MCF 10A (cell line): ENCODE results near the gene DNAAF8. TPM values are rescaled to one million over a fixed set of nuclear protein-coding genes. Genes with fewer than 3 reads are reported as not detected.

Source experiments
- BruUV-seq: library from RNA; stranded (reverse); fragments of 400-500 nt; replicated peaks from 2 replicates; lab custom pipeline; 2021; lab: Mats Ljungman, UMichigan
- CTCF ChIA-PET: fragments of 300-600 bp; sonication (Branson Sonifier 250); formaldehyde crosslinking; extraction: SDS; loops from one replicate; lab custom pipeline; 2021; ENCODE audit warnings: antibody characterized with exemption, inconsistent platforms; lab: Yijun Ruan, JAX
- POLR2A ChIA-PET: fragments of 300-600, 350-650 bp; sonication (Branson Sonifier 250); formaldehyde crosslinking; extraction: SDS; loops from one replicate; lab custom pipeline; 2020; ENCODE audit warnings: antibody characterized with exemption, inconsistent platforms; lab: Yijun Ruan, JAX
- DNase-seq: peaks from one replicate; pipeline ENCODE4 v3.0.0-alpha.2; 2018; ENCODE audit not compliant: unreplicated experiment
- H3K27ac Mint-ChIP-seq: one replicate; pipeline ENCODE4 v1.8.0; 2022; ENCODE audit warnings: mild to moderate bottlenecking, low read depth, mixed read lengths; ENCODE audit not compliant: unreplicated experiment
- H3K27me3 Mint-ChIP-seq: one replicate; pipeline ENCODE4 v1.8.0; 2022; ENCODE audit warnings: mixed read lengths; ENCODE audit not compliant: insufficient read depth, unreplicated experiment
- H3K36me3 Mint-ChIP-seq: one replicate; pipeline ENCODE4 v1.8.0; 2022; ENCODE audit warnings: mild to moderate bottlenecking, moderate library complexity, mixed read lengths; ENCODE audit not compliant: insufficient read depth, unreplicated experiment
- H3K4me1 Mint-ChIP-seq: one replicate; pipeline ENCODE4 v1.8.0; 2022; ENCODE audit warnings: mixed read lengths; ENCODE audit not compliant: insufficient read depth, unreplicated experiment
- H3K4me3 Mint-ChIP-seq: one replicate; pipeline ENCODE4 v1.8.0; 2022; ENCODE audit warnings: mild to moderate bottlenecking, moderate library complexity, mixed read lengths; ENCODE audit not compliant: unreplicated experiment
- H3K9me3 Mint-ChIP-seq: one replicate; pipeline ENCODE4 v1.8.0; 2022; ENCODE audit warnings: mixed read lengths; ENCODE audit not compliant: unreplicated experiment
- intact Hi-C: fragments of 100-400 bp; cut with micrococcal nuclease; formaldehyde crosslinking; loops from 2 replicates; pipeline ENCODE4 v1.14.1; 2022
- total RNA-seq: library from RNA; stranded (reverse); gene quantifications from 2 replicates; pipeline ENCODE4 v1.2.3, GENCODE V29; 2022
- TF ChIP-seq, protein P1 (sequence below): fragments of 200-600 bp; IDR thresholded peaks from one replicate; pipeline ENCODE4 v1.8.0; 2022; ENCODE audit warnings: antibody characterized with exemption, mild to moderate bottlenecking; ENCODE audit not compliant: unreplicated experiment

The DNAAF8 gene
- total RNA-seq, 1 experiment from 2014 or later: 0.56 TPM

- intact Hi-C loops: no loop called here
- Mint-ChIP-seq H3K27me3 (no peaks in the 10 kb centered on the region), H3K4me3 (no peak overlapping the region), H3K27ac (no peak overlapping the region), H3K4me1 (no peaks in the 10 kb centered on the region), H3K9me3 (no peaks in the 10 kb centered on the region), H3K36me3 (peaks cover 9% of the 10 kb centered on the region)
- no TSS peak for BruUV-seq
- CTCF ChIA-PET: no interaction called here
- TF ChIP-seq, protein P1, sequence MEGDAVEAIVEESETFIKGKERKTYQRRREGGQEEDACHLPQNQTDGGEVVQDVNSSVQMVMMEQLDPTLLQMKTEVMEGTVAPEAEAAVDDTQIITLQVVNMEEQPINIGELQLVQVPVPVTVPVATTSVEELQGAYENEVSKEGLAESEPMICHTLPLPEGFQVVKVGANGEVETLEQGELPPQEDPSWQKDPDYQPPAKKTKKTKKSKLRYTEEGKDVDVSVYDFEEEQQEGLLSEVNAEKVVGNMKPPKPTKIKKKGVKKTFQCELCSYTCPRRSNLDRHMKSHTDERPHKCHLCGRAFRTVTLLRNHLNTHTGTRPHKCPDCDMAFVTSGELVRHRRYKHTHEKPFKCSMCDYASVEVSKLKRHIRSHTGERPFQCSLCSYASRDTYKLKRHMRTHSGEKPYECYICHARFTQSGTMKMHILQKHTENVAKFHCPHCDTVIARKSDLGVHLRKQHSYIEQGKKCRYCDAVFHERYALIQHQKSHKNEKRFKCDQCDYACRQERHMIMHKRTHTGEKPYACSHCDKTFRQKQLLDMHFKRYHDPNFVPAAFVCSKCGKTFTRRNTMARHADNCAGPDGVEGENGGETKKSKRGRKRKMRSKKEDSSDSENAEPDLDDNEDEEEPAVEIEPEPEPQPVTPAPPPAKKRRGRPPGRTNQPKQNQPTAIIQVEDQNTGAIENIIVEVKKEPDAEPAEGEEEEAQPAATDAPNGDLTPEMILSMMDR: no peak
- DNase-seq: no peak
- POLR2A ChIA-PET: interaction anchor here (1.8 kb wide), 1 partner anchor 10 kb away, joined by 4 read pairs; the partner anchor contains the start of genes ANKS3 and DNAAF8
Observed at GRCh38 chr16:4744555-4745273, 10.4 kb downstream of the DNAAF8 start.

- Mint-ChIP-seq H3K36me3 (peaks cover 11% of the 10 kb centered on the region), H3K9me3 (no peaks in the 10 kb centered on the region), H3K27me3 (no peaks in the 10 kb centered on the region), H3K4me3 (no peak overlapping the region), H3K4me1 (no peaks in the 10 kb centered on the region), H3K27ac (no peak overlapping the region)
- TF ChIP-seq, protein P1: no peak
- CTCF ChIA-PET: no interaction called here
- DNase-seq: no peak
- POLR2A ChIA-PET: interaction anchor here (1.8 kb wide), 1 partner anchor 11 kb away, joined by 4 read pairs; the partner anchor contains the start of genes ANKS3 and DNAAF8
- no TSS peak for BruUV-seq
- intact Hi-C loops: no loop called here
Observed at GRCh38 chr16:4745274-4745569, 10.9 kb downstream of the DNAAF8 start.

DNA sequence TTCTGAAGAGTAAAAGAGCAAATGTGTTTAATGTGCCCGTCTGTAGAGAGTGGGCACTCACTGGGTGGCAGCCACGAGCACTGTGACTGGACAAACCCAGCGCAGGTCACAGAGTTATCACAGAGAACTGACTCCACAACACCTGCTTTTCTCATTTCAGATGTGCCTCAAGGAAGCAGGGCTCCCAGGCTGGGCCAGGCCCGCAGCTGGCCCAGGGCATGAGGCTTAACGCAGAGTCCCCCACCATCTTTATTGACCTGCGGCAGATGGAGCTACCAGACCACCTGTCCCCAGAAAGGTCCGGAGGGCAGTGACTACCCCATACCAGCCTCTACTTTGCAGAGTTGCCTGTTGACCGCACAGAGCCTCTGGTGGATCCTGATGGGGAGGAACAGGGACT, 11.9 kb downstream of the DNAAF8 start:
- no peak overlapping the region for H3K4me3 Mint-ChIP-seq
- TF ChIP-seq, protein P1: no peak
- H3K27ac Mint-ChIP-seq: no peak overlapping the region
- POLR2A ChIA-PET: interaction anchor here (0.6 to 4.0 kb wide), 3 partner anchors 12 to 282 kb away, joined by 3 to 12 read pairs (median 5); partner anchors contain the start of genes ANKS3, DNAAF8 and ZNF500
- no peaks in the 10 kb centered on the region for H3K9me3 Mint-ChIP-seq
- H3K27me3 Mint-ChIP-seq: no peaks in the 10 kb centered on the region
- DNase-seq: no peak
- intact Hi-C loops: no loop called here
- no peaks in the 10 kb centered on the region for H3K4me1 Mint-ChIP-seq
- H3K36me3 Mint-ChIP-seq: peaks cover 20% of the 10 kb centered on the region
- CTCF ChIA-PET: interaction anchor here (0.5 to 0.8 kb wide), 2 partner anchors 14 to 129 kb away, joined by 3 to 4 read pairs; no protein-coding TSS in a partner anchor
- BruUV-seq: no TSS peak

DNA sequence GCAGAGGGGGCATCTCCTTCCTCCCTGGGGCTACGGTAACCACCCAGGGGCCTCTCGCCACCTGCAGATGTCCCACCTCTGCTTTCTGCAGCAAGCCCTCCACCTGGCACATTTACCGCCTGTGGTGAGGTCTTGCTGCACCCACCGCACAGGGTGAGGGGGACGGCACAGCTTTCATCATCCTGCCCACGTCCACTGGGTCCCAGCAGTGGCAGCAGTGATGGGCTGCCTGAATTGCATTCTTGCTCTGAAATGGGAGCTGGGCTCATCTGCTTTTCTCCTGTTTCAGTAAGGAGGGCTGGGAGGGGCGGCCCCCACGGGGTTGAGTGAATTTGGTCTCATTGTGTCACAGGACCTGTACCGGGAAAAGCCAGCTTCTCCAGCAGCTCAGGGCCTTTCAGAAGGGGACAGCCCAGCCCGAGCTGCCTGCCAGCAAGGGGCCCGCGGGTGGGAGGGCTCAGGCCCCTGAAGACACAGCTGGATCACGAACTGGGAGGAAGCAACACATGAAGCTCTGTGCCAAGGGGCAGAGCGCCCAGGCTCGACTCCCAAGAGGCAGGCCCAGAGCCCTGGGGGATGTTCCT, 12.7 kb downstream of the DNAAF8 start:
- Mint-ChIP-seq H3K9me3 (no peaks in the 10 kb centered on the region), H3K36me3 (peaks cover 27% of the 10 kb centered on the region), H3K27me3 (no peaks in the 10 kb centered on the region), H3K4me3 (no peak overlapping the region), H3K27ac (no peak overlapping the region), H3K4me1 (no peaks in the 10 kb centered on the region)
- CTCF ChIA-PET: interaction anchor here (0.5 to 1.7 kb wide), 3 partner anchors 9 to 209 kb away, joined by 4 to 5 read pairs (median 4); no protein-coding TSS in a partner anchor
- intact Hi-C loops: no loop called here
- TF ChIP-seq, protein P1: no peak
- POLR2A ChIA-PET: interaction anchor here (0.6 to 4.0 kb wide), 4 partner anchors 13 to 283 kb away, joined by 3 to 12 read pairs (median 4); partner anchors contain the start of genes ANKS3, DNAAF8 and ZNF500
- DNase-seq: no peak
- BruUV-seq: no TSS peak
